Loucy (cell line): ENCODE data around the gene SH3RF1.

Experiments
- CTCF ChIP-seq: fragments of 200-600 bp; sonication (generic); conservative IDR thresholded peaks from 2 replicates; pipeline ENCODE4 v1.5.1; 2014; ENCODE audit warnings: mild to moderate bottlenecking, antibody characterized with exemption, low read length
- EZH2phosphoT487 ChIP-seq: fragments of 200-600 bp; IDR thresholded peaks from 2 replicates; pipeline ENCODE4 v1.6.1; 2018; ENCODE audit warnings: antibody characterized with exemption, mild to moderate bottlenecking, moderate library complexity, borderline replicate concordance

GRCh38 chr4:169311643-169312365, 41.0 kb upstream of the SH3RF1 start:
- TF ChIP-seq CTCF: peak; percentile 73
- TF ChIP-seq EZH2phosphoT487: no peak
